ENCODE results near the gene CHRNA9.
A peak's percentile ranks its signal among the peaks of the same experiment; 100 is the strongest.

The CHRNA9 gene

GRCh38 chr4:40309250-40309774 is 25.8 kb upstream of the CHRNA9 start:
- DNase-seq, result no peak

GRCh38 chr4:40310225-40310624 is 24.9 kb upstream of the CHRNA9 start:
- no peak for DNase-seq

- DNase-seq, result no peak
Observed at GRCh38 chr4:40311811-40312346, 23.3 kb upstream of the CHRNA9 start.

- DNase-seq, result no peak
Observed at GRCh38 chr4:40314951-40315350, 20.2 kb upstream of the CHRNA9 start.

GRCh38 chr4:40316333-40316781 is 18.8 kb upstream of the CHRNA9 start:
- DNase-seq, result no peak

- DNase-seq, result no peak
Observed at GRCh38 chr4:40316782-40317635, 18.1 kb upstream of the CHRNA9 start.

GRCh38 chr4:40317916-40318658 is 17.0 kb upstream of the CHRNA9 start:
- DNase-seq, result no peak

GRCh38 chr4:40321574-40322275 is 13.4 kb upstream of the CHRNA9 start:
- DNase-seq, result no peak

- DNase-seq, result no peak
Observed at GRCh38 chr4:40322811-40323210, 12.3 kb upstream of the CHRNA9 start.

- no peak for DNase-seq
Observed at GRCh38 chr4:40323866-40324265, 11.3 kb upstream of the CHRNA9 start.

GRCh38 chr4:40325406-40326019 is 9.6 kb upstream of the CHRNA9 start:
- DNase-seq, result peak in 1 of 2 experiments; percentile 57

- DNase-seq, result no peak
Observed at GRCh38 chr4:40327340-40327739, 7.8 kb upstream of the CHRNA9 start.

GRCh38 chr4:40328383-40328782 is 6.8 kb upstream of the CHRNA9 start:
- no peak for DNase-seq

- DNase-seq, result no peak
Observed at GRCh38 chr4:40329805-40330204, 5.3 kb upstream of the CHRNA9 start.

GRCh38 chr4:40330536-40330935 is 4.6 kb upstream of the CHRNA9 start:
- no peak for DNase-seq

GRCh38 chr4:40331101-40331745 is 3.9 kb upstream of the CHRNA9 start:
- no peak for DNase-seq

GRCh38 chr4:40331961-40332360 is 3.2 kb upstream of the CHRNA9 start:
- DNase-seq, result no peak

GRCh38 chr4:40333921-40334352 is 1.2 kb upstream of the CHRNA9 start:
- DNase-seq, result peak; percentile 4 to 49

- no peak for DNase-seq
Observed at GRCh38 chr4:40335525-40335894, 377 bp downstream of the CHRNA9 start.

GRCh38 chr4:40337051-40337450 is 1.9 kb downstream of the CHRNA9 start:
- DNase-seq, result no peak

GRCh38 chr4:40337523-40337922 is 2.4 kb downstream of the CHRNA9 start:
- DNase-seq, result no peak

GRCh38 chr4:40340030-40340429 is 4.9 kb downstream of the CHRNA9 start:
- no peak for DNase-seq
